Neutrophil (primary cell): ENCODE results near the gene LAMA3.
"Not testable (repeated sequence)": the region's sequence is repeated elsewhere in the genome, so short reads cannot be mapped to it uniquely, and the experiment has no call there.

Source experiments
- H3K27ac ChIP-seq: fragments of 200-600 bp; sonication (generic); 2 replicates; pipeline ENCODE4 v1.5.1; 2016; ENCODE audit warnings: mild to moderate bottlenecking, moderate library complexity
- H3K27me3 ChIP-seq: fragments of 200-600 bp; sonication (generic); 2 replicates; pipeline ENCODE4 v1.6.0; 2016; ENCODE audit warnings: mild to moderate bottlenecking
- H3K36me3 ChIP-seq: fragments of 200-600 bp; sonication (generic); 2 replicates; pipeline ENCODE4 v1.5.1; 2017
- H3K4me1 ChIP-seq, 2 experiments: fragments of 200-600 bp in 1 of 2; sonication (generic) in 1 of 2; 1 replicate in 1 of 2; 2 replicates in 1 of 2; pipeline versions ENCODE4 v1.5.1 to v1.6.1; 2013 to 2016; ENCODE audit warnings: low read depth in 1 of 2, low read length in 1 of 2, mild to moderate bottlenecking in 1 of 2, moderate library complexity in 1 of 2; ENCODE audit not compliant: control insufficient read depth in 1 of 2, insufficient read depth in 1 of 2
- H3K4me3 ChIP-seq, 2 experiments: fragments of 200-600 bp in 1 of 2; sonication (generic) in 1 of 2; 1 replicate in 1 of 2; 2 replicates in 1 of 2; pipeline ENCODE4 v1.5.1; 2013 to 2016; ENCODE audit warnings: low read depth in 1 of 2, low read length in 1 of 2, mild to moderate bottlenecking in 1 of 2, moderate library complexity in 1 of 2
- H3K9me3 ChIP-seq: fragments of 200-600 bp; sonication (generic); 2 replicates; pipeline ENCODE4 v1.5.1; 2016
- CTCF ChIP-seq: fragments of 200-600 bp; sonication (generic); IDR thresholded peaks from 2 replicates; pipeline ENCODE4 v1.5.1; 2016; ENCODE audit warnings: antibody characterized with exemption

LAMA3 gene

GRCh38 chr18:23732439-23732838 lies 43.2 kb downstream of the LAMA3 start:
- Histone ChIP-seq H3K27ac (no peak overlapping the region), H3K4me1 (no peaks in the 10 kb centered on the region)
- no peak for TF ChIP-seq CTCF

GRCh38 chr18:23733265-23733664 lies 44.0 kb downstream of the LAMA3 start:
- not testable (repeated sequence) for H3K4me1 ChIP-seq, H3K4me3 ChIP-seq, H3K27ac ChIP-seq, H3K27me3 ChIP-seq, H3K36me3 ChIP-seq, H3K9me3 ChIP-seq

More at GRCh38 chr18:23732439-23732838, 43.2 kb downstream of the LAMA3 start:
- Histone ChIP-seq H3K27me3 (peaks cover under 1% of the 10 kb centered on the region), H3K9me3 (no peaks in the 10 kb centered on the region), H3K4me3 (no peak overlapping the region), H3K36me3 (no peaks in the 10 kb centered on the region)

- Histone ChIP-seq H3K4me1 (no peaks in the 10 kb centered on the region), H3K27me3 (peaks cover 14% of the 10 kb centered on the region), H3K9me3 (no peaks in the 10 kb centered on the region), H3K36me3 (no peaks in the 10 kb centered on the region), H3K27ac (no peak overlapping the region), H3K4me3 (no peak overlapping the region)
- no peak for TF ChIP-seq CTCF
Observed at GRCh38 chr18:23733895-23734294, 44.6 kb downstream of the LAMA3 start.

GRCh38 chr18:23735021-23735464 lies 45.8 kb downstream of the LAMA3 start:
- no peak for TF ChIP-seq CTCF
- Histone ChIP-seq H3K27me3 (peaks cover 14% of the 10 kb centered on the region), H3K9me3 (no peaks in the 10 kb centered on the region), H3K27ac (no peak overlapping the region), H3K36me3 (no peaks in the 10 kb centered on the region), H3K4me3 (no peak overlapping the region), H3K4me1 (no peaks in the 10 kb centered on the region)

- Histone ChIP-seq H3K27ac (no peak overlapping the region), H3K36me3 (no peaks in the 10 kb centered on the region), H3K9me3 (no peaks in the 10 kb centered on the region), H3K4me3 (no peak overlapping the region), H3K27me3 (peaks cover 14% of the 10 kb centered on the region), H3K4me1 (no peaks in the 10 kb centered on the region)
- TF ChIP-seq CTCF: no peak
Observed at GRCh38 chr18:23737578-23737977, 48.3 kb downstream of the LAMA3 start.

GRCh38 chr18:23738151-23738550 lies 48.9 kb downstream of the LAMA3 start:
- TF ChIP-seq CTCF: no peak
- no peaks in the 10 kb centered on the region for H3K9me3 ChIP-seq

More at GRCh38 chr18:23738151-23738550, 48.9 kb downstream of the LAMA3 start:
- Histone ChIP-seq H3K4me1 (no peaks in the 10 kb centered on the region), H3K27ac (no peak overlapping the region), H3K27me3 (peaks cover 14% of the 10 kb centered on the region), H3K4me3 (no peak overlapping the region), H3K36me3 (no peaks in the 10 kb centered on the region)
